ENCODE results near the gene PUS3.
"Not testable (repeated sequence)": the region's sequence is repeated elsewhere in the genome, so short reads cannot be mapped to it uniquely, and the experiment has no call there.

The PUS3 gene

GRCh38 chr11:125918140-125918840, 15.3 kb upstream of the PUS3 start:
- FAIRE-seq, result no peak

GRCh38 chr11:125916683-125917347, 13.8 kb upstream of the PUS3 start:
- no peak for FAIRE-seq

GRCh38 chr11:125914601-125915000, 11.6 kb upstream of the PUS3 start:
- FAIRE-seq, result not testable (repeated sequence)

GRCh38 chr11:125910226-125910849, 7.3 kb upstream of the PUS3 start:
- no peak for FAIRE-seq

- no peak for FAIRE-seq
Measured at GRCh38 chr11:125904678-125905077, 1.7 kb upstream of the PUS3 start.

GRCh38 chr11:125903711-125904659, 979 bp upstream of the PUS3 start, which contains the start of gene DDX25:
Gene DDX25, plus strand, starts transcription at chr11:125904508. Its CDS starts 10 bp downstream, at chr11:125904518.
- no peak for FAIRE-seq

- FAIRE-seq, result no peak
Measured at GRCh38 chr11:125902277-125902926, 604 bp downstream of the PUS3 start.

- FAIRE-seq, result no peak
Measured at GRCh38 chr11:125901872-125902271, 1.1 kb downstream of the PUS3 start.

GRCh38 chr11:125892994-125893393, 10.0 kb downstream of the PUS3 start:
- FAIRE-seq, result no peak

- no peak for FAIRE-seq
Measured at GRCh38 chr11:125892071-125892470, 10.9 kb downstream of the PUS3 start.

GRCh38 chr11:125890447-125891100, 12.4 kb downstream of the PUS3 start:
- no peak for FAIRE-seq

- FAIRE-seq, result no peak
Measured at GRCh38 chr11:125887373-125888324, 15.4 kb downstream of the PUS3 start, which contains the start of gene HYLS1. Gene HYLS1, plus strand, starts transcription at chr11:125887668. Its CDS starts 11,701 bp downstream, at chr11:125899369.

GRCh38 chr11:125886997-125887372, 16.0 kb downstream of the PUS3 start:
- FAIRE-seq, result no peak

GRCh38 chr11:125883375-125883774, 19.6 kb downstream of the PUS3 start:
- FAIRE-seq, result no peak

GRCh38 chr11:125881291-125881690, 21.7 kb downstream of the PUS3 start:
- FAIRE-seq, result no peak

GRCh38 chr11:125874556-125875124, 28.4 kb downstream of the PUS3 start:
- FAIRE-seq, result no peak

- no peak for FAIRE-seq
Measured at GRCh38 chr11:125873881-125874555, 29.0 kb downstream of the PUS3 start.

- FAIRE-seq, result no peak
Measured at GRCh38 chr11:125872138-125872491, 30.9 kb downstream of the PUS3 start.

- no peak for FAIRE-seq
Measured at GRCh38 chr11:125871391-125872137, 31.4 kb downstream of the PUS3 start.
